HepG2 (cell line): Measurements from ENCODE around the gene RBSN. TPM values are rescaled to one million over a fixed set of nuclear protein-coding genes. Genes with fewer than 3 reads are reported as not detected.

ENCODE experiments used
- ARHGAP35 ChIP-seq: sonication (generic); formaldehyde crosslinking; IDR thresholded peaks from 2 replicates; pipeline ENCODE4 v1.9.0; 2022; ENCODE audit warnings: mild to moderate bottlenecking, inconsistent platforms, moderate library complexity, missing genetic modification reagents, borderline replicate concordance
- ETV6 ChIP-seq: sonication (generic); formaldehyde crosslinking; conservative IDR thresholded peaks from 2 replicates; pipeline ENCODE4 v1.4.0; 2020; ENCODE audit warnings: missing genetic modification reagents
- HOXA5 ChIP-seq: sonication (generic); formaldehyde crosslinking; IDR thresholded peaks from 2 replicates; pipeline ENCODE4 v1.4.0; 2020; ENCODE audit warnings: missing genetic modification reagents
- KDM6A ChIP-seq: IDR thresholded peaks from 2 replicates; pipeline ENCODE4 v1.6.1; 2016; ENCODE audit warnings: low read depth
- MTF1 ChIP-seq: sonication (generic); formaldehyde crosslinking; IDR thresholded peaks from 2 replicates; pipeline ENCODE4 v1.5.0; 2020; ENCODE audit warnings: missing genetic modification reagents
- MXD4 ChIP-seq: IDR thresholded peaks from 2 replicates; pipeline ENCODE4 v1.6.1; 2016; ENCODE audit warnings: mild to moderate bottlenecking, missing biosample characterization, missing genetic modification reagents
- MXI1 ChIP-seq: IDR thresholded peaks from 3 replicates; pipeline ENCODE4 v1.6.1; 2012; ENCODE audit warnings: low read depth, low read length, inconsistent platforms, borderline replicate concordance
- NFIC ChIP-seq: IDR thresholded peaks from 2 replicates; pipeline ENCODE4 v1.6.1; 2012; ENCODE audit warnings: mild to moderate bottlenecking, low read length, inconsistent platforms
- REST ChIP-seq, 2 experiments: IDR thresholded peaks; 2 replicates each; pipeline ENCODE4 v1.6.1; 2011 to 2012; ENCODE audit warnings: low read length in 2 of 2, borderline replicate concordance in 1 of 2, low read depth in 1 of 2, mild to moderate bottlenecking in 1 of 2, moderate library complexity in 1 of 2
- SATB2 ChIP-seq: sonication (generic); formaldehyde crosslinking; IDR thresholded peaks from 2 replicates; pipeline ENCODE4 v1.5.0; 2020; ENCODE audit warnings: missing genetic modification reagents
- SIX1 ChIP-seq: sonication (generic); formaldehyde crosslinking; IDR thresholded peaks from 2 replicates; pipeline ENCODE4 v1.4.0; 2020; ENCODE audit warnings: missing genetic modification reagents, borderline replicate concordance
- SP2 ChIP-seq: sonication (generic); formaldehyde crosslinking; IDR thresholded peaks from 2 replicates; pipeline ENCODE4 v1.5.1; 2020; ENCODE audit warnings: mild to moderate bottlenecking, missing genetic modification reagents
- TAF1 ChIP-seq: sonication (generic); formaldehyde crosslinking; IDR thresholded peaks from 2 replicates; pipeline ENCODE4 v1.4.0; 2020; ENCODE audit warnings: missing genetic modification reagents
- ZKSCAN8 ChIP-seq: IDR thresholded peaks from 2 replicates; pipeline ENCODE4 v1.6.1; 2016; ENCODE audit warnings: borderline replicate concordance, missing genetic modification reagents, missing compliant biosample characterization
- ZNF317 ChIP-seq: sonication (generic); formaldehyde crosslinking; IDR thresholded peaks from 2 replicates; pipeline ENCODE4 v1.5.0; 2020; ENCODE audit warnings: mild to moderate bottlenecking, missing genetic modification reagents
- ZNF354B ChIP-seq: sonication (generic); formaldehyde crosslinking; IDR thresholded peaks from 2 replicates; pipeline ENCODE4 v1.8.0; 2022; ENCODE audit warnings: mild to moderate bottlenecking, missing genetic modification reagents
- ZSCAN5A ChIP-seq: sonication (generic); formaldehyde crosslinking; IDR thresholded peaks from 2 replicates; pipeline ENCODE4 v1.8.0; 2022; ENCODE audit warnings: mild to moderate bottlenecking, missing genetic modification reagents, borderline replicate concordance
- polyA plus RNA-seq, 8 experiments: library from polyadenylated mRNA; depleted of rRNA in 3 of 8; stranded (reverse) in 7 of 8; unstranded in 1 of 8; fragments of >200 nt; fragmentation: Illumina TruSeq in 4 of 8; extraction: Trizol in 4 of 8; gene quantifications; 2 replicates each; pipeline versions ENCODE4 v1.2.1 to v1.2.3, GENCODE V29; 2011 to 2016; ENCODE audit warnings: low read depth in 4 of 8, missing spikeins in 1 of 8, mixed read lengths in 1 of 8; ENCODE audit not compliant: insufficient read depth in 1 of 8
- total RNA-seq, 5 experiments: library from RNA; depleted of rRNA; stranded (reverse); fragments of >200 nt; fragmentation: Illumina TruSeq; extraction: Trizol; gene quantifications; 2 replicates each; pipeline ENCODE4 v1.2.3, GENCODE V29; 2016; ENCODE audit warnings: low read depth in 1 of 5
- TF ChIP-seq, protein P1 (sequence below): sonication (generic); formaldehyde crosslinking; IDR thresholded peaks from 2 replicates; pipeline ENCODE4 v1.4.0; 2020; ENCODE audit warnings: missing genetic modification reagents; ENCODE audit errors: not compliant biosample characterization
- TF ChIP-seq, protein P2 (sequence below): sonication (generic); formaldehyde crosslinking; IDR thresholded peaks from 2 replicates; pipeline ENCODE4 v1.4.0; 2020; ENCODE audit warnings: mild to moderate bottlenecking, missing genetic modification reagents
- TF ChIP-seq, protein P3 (sequence below): sonication (generic); formaldehyde crosslinking; IDR thresholded peaks from 2 replicates; pipeline ENCODE4 v1.4.0; 2020; ENCODE audit warnings: missing genetic modification reagents

The RBSN gene
- total and polyA plus RNA-seq, 2 of the 13 experiments (the other 11 are each of a cell fraction or from before 2014, with no cell fraction given), result 7.9 to 11.8 TPM

DNA sequence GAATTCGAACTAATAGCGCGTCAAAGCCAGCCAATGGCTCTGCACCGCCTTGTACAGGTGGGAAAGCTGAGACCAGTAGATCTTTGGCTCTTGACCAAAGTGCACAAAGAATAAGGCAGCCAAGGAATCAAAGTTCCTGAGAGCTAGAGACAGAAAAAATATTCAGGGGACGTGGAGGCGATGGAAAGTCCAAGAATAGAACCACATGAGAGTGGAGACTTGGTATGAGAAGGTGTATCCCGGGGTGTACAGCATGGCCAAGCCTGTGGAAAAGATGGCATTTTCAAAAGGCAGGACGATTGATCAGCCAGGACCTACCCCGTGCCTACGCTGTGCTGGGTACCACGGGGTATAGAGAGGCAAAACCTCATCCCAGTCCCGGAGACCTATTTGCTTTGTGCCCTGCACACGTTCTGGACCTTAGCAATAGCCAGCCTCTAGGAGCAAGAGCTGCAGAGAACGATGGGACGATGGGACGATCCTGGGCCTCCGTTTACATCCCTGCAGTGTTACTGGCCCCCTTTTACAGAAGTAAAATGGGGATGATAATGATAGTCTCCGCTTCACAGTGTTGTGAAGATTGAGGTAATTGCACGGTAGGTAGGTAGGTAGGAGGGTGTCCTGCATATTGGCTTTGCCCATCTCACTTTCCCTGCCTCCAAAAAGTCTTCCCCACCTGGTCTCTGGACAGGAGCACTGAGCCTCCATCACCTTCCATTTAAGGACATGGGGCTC lies 583 bp upstream of the RBSN start (continued):
- TF ChIP-seq, protein P1, sequence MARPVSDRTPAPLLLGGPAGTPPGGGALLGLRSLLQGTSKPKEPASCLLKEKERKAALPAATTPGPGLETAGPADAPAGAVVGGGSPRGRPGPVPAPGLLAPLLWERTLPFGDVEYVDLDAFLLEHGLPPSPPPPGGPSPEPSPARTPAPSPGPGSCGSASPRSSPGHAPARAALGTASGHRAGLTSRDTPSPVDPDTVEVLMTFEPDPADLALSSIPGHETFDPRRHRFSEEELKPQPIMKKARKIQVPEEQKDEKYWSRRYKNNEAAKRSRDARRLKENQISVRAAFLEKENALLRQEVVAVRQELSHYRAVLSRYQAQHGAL (CRISPR knock-in tag), result peak; percentile 16
- TF ChIP-seq SIX1 (CRISPR knock-in tag) (no peak), MTF1 (CRISPR knock-in tag) (no peak), MXI1 (no peak), ZSCAN5A (peak; percentile 58), TAF1 (no peak), SATB2 (CRISPR knock-in tag) (peak; percentile 8; the same call in 1 of the 2 replicates), ZNF354B (CRISPR knock-in tag) (no peak), ZNF317 (CRISPR knock-in tag) (no peak), ETV6 (CRISPR knock-in tag) (no peak), REST (IDR thresholded peaks at IDR 0.05; ENCODE audit: borderline replicate concordance in 1 of 2, low read depth in 1 of 2, low read length in 2 of 2) (no peak), SP2 (CRISPR knock-in tag) (peak; percentile 25; the same call in 1 of the 2 replicates), MXD4 (no peak), NFIC (no peak), KDM6A (CRISPR knock-in tag) (no peak), HOXA5 (CRISPR knock-in tag) (0 out of 2 replicates have a peak, but pooled peaks have one; percentile 4), ARHGAP35 (CRISPR knock-in tag) (peak; percentile 69; the same call in 1 of the 2 replicates), ZKSCAN8 (0 out of 2 replicates have a peak, but pooled peaks have one; percentile 22)
- TF ChIP-seq, protein P2, sequence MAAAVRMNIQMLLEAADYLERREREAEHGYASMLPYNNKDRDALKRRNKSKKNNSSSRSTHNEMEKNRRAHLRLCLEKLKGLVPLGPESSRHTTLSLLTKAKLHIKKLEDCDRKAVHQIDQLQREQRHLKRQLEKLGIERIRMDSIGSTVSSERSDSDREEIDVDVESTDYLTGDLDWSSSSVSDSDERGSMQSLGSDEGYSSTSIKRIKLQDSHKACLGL (CRISPR knock-in tag), result no peak
- TF ChIP-seq, protein P3, sequence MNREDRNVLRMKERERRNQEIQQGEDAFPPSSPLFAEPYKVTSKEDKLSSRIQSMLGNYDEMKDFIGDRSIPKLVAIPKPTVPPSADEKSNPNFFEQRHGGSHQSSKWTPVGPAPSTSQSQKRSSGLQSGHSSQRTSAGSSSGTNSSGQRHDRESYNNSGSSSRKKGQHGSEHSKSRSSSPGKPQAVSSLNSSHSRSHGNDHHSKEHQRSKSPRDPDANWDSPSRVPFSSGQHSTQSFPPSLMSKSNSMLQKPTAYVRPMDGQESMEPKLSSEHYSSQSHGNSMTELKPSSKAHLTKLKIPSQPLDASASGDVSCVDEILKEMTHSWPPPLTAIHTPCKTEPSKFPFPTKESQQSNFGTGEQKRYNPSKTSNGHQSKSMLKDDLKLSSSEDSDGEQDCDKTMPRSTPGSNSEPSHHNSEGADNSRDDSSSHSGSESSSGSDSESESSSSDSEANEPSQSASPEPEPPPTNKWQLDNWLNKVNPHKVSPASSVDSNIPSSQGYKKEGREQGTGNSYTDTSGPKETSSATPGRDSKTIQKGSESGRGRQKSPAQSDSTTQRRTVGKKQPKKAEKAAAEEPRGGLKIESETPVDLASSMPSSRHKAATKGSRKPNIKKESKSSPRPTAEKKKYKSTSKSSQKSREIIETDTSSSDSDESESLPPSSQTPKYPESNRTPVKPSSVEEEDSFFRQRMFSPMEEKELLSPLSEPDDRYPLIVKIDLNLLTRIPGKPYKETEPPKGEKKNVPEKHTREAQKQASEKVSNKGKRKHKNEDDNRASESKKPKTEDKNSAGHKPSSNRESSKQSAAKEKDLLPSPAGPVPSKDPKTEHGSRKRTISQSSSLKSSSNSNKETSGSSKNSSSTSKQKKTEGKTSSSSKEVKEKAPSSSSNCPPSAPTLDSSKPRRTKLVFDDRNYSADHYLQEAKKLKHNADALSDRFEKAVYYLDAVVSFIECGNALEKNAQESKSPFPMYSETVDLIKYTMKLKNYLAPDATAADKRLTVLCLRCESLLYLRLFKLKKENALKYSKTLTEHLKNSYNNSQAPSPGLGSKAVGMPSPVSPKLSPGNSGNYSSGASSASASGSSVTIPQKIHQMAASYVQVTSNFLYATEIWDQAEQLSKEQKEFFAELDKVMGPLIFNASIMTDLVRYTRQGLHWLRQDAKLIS, result no peak
